K562 (cell line): ENCODE data around the gene TMEM150A. TPM values are rescaled to one million over a fixed set of nuclear protein-coding genes. Genes with fewer than 3 reads are reported as not detected.

Experiments
- BRCA1 ChIP-seq, 2 experiments: fragments of 450-650 bp in 1 of 2; sonication (generic) in 1 of 2; formaldehyde crosslinking in 1 of 2; IDR thresholded peaks; 2 replicates each; pipeline versions ENCODE4 v1.5.0 to v1.6.1; 2017 to 2020; ENCODE audit warnings: mild to moderate bottlenecking in 1 of 2, missing genetic modification reagents in 1 of 2
- CBX1 ChIP-seq: sonication (generic); IDR thresholded peaks from 2 replicates; pipeline ENCODE4 v1.6.1; 2016; ENCODE audit warnings: antibody characterized with exemption, low read depth, mild to moderate bottlenecking
- CREB1 ChIP-seq, 2 experiments: sonication (generic) in 1 of 2; formaldehyde crosslinking in 1 of 2; IDR thresholded peaks; 2 replicates each; pipeline versions ENCODE4 v1.6.1 to v1.8.0; 2012 to 2022; ENCODE audit warnings: inconsistent platforms in 1 of 2, mild to moderate bottlenecking in 1 of 2, missing genetic modification reagents in 1 of 2, moderate library complexity in 1 of 2
- KAT8 ChIP-seq: fragments of 450-650 bp; IDR thresholded peaks from 2 replicates; pipeline ENCODE4 v1.6.1; 2016; ENCODE audit warnings: low read depth, mild to moderate bottlenecking
- TAF7 ChIP-seq: fragments of 450-650 bp; IDR thresholded peaks from 2 replicates; pipeline ENCODE4 v1.6.1; 2016; ENCODE audit warnings: missing genetic modification characterization, missing compliant biosample characterization
- XRCC3 ChIP-seq: fragments of 450-650 bp; IDR thresholded peaks from 2 replicates; pipeline ENCODE4 v1.6.1; 2017; ENCODE audit warnings: mild to moderate bottlenecking, moderate library complexity
- XRCC5 ChIP-seq: fragments of 200-400 bp; formaldehyde crosslinking; IDR thresholded peaks from 2 replicates; pipeline ENCODE4 v1.6.1; 2017; ENCODE audit warnings: low read depth, mild to moderate bottlenecking, low read length
- ZNF3 ChIP-seq: fragments of 250-450 bp; sonication (Bioruptor Pico); IDR thresholded peaks from 2 replicates; pipeline ENCODE4 v1.5.0; 2021; ENCODE audit warnings: mild to moderate bottlenecking, moderate library complexity
- ZNF444 ChIP-seq: fragments of 250-450 bp; sonication (Bioruptor Pico); IDR thresholded peaks from 2 replicates; pipeline ENCODE4 v1.4.0; 2020; ENCODE audit warnings: mild to moderate bottlenecking, moderate library complexity
- polyA plus RNA-seq, 8 experiments: library from polyadenylated mRNA; depleted of rRNA in 4 of 8; stranded (reverse) in 5 of 8; unstranded in 3 of 8; fragments of >200 nt; fragmentation: Nextera tagmentation in 2 of 8; fragmentation: Illumina TruSeq in 1 of 8; extraction: Ambion mirVana in 2 of 8; extraction: Trizol in 1 of 8; gene quantifications; 2 replicates each; pipeline versions ENCODE4 v1.2.1 to v1.2.3, GENCODE V29; 2011 to 2014; ENCODE audit warnings: inconsistent platforms in 1 of 8, missing spikeins in 1 of 8
- total RNA-seq, 7 experiments: library from RNA; depleted of rRNA in 6 of 7; stranded (reverse); fragments of >200 nt in 6 of 7; fragmentation: Illumina TruSeq in 2 of 7; extraction: Trizol in 2 of 7; gene quantifications; 2 replicates each; pipeline versions ENCODE4 v1.2.1 to v1.2.3, GENCODE V29; 2011 to 2021; ENCODE audit warnings: low replicate concordance in 1 of 7
- TF ChIP-seq, protein P1 (sequence below): fragments of 450-650 bp; IDR thresholded peaks from 2 replicates; pipeline ENCODE4 v1.6.1; 2016; ENCODE audit warnings: mild to moderate bottlenecking, moderate library complexity
- TF ChIP-seq, protein P2 (sequence below): fragments of 450-650 bp; formaldehyde crosslinking; IDR thresholded peaks from 2 replicates; pipeline ENCODE4 v1.4.0; 2022; ENCODE audit warnings: missing genetic modification characterization
- TF ChIP-seq, protein P3 (sequence below), 2 experiments: IDR thresholded peaks; 2 replicates each; pipeline ENCODE4 v1.6.1; 2011; ENCODE audit warnings: borderline replicate concordance in 1 of 2, control low read depth in 1 of 2, low read depth in 1 of 2, low read length in 1 of 2, mild to moderate bottlenecking in 1 of 2, mixed read lengths in 1 of 2, moderate library complexity in 1 of 2; ENCODE audit not compliant: insufficient read depth in 1 of 2, insufficient read length in 1 of 2, poor library complexity in 1 of 2, severe bottlenecking in 1 of 2; ENCODE audit errors: extremely low read depth in 1 of 2

The TMEM150A gene
- total and polyA plus RNA-seq, 9 of the 15 experiments (the other 6 are each of a cell fraction or from before 2014, with no cell fraction given), result 3.9 to 17.1 (median 8.4) TPM

- TF ChIP-seq, protein P1, sequence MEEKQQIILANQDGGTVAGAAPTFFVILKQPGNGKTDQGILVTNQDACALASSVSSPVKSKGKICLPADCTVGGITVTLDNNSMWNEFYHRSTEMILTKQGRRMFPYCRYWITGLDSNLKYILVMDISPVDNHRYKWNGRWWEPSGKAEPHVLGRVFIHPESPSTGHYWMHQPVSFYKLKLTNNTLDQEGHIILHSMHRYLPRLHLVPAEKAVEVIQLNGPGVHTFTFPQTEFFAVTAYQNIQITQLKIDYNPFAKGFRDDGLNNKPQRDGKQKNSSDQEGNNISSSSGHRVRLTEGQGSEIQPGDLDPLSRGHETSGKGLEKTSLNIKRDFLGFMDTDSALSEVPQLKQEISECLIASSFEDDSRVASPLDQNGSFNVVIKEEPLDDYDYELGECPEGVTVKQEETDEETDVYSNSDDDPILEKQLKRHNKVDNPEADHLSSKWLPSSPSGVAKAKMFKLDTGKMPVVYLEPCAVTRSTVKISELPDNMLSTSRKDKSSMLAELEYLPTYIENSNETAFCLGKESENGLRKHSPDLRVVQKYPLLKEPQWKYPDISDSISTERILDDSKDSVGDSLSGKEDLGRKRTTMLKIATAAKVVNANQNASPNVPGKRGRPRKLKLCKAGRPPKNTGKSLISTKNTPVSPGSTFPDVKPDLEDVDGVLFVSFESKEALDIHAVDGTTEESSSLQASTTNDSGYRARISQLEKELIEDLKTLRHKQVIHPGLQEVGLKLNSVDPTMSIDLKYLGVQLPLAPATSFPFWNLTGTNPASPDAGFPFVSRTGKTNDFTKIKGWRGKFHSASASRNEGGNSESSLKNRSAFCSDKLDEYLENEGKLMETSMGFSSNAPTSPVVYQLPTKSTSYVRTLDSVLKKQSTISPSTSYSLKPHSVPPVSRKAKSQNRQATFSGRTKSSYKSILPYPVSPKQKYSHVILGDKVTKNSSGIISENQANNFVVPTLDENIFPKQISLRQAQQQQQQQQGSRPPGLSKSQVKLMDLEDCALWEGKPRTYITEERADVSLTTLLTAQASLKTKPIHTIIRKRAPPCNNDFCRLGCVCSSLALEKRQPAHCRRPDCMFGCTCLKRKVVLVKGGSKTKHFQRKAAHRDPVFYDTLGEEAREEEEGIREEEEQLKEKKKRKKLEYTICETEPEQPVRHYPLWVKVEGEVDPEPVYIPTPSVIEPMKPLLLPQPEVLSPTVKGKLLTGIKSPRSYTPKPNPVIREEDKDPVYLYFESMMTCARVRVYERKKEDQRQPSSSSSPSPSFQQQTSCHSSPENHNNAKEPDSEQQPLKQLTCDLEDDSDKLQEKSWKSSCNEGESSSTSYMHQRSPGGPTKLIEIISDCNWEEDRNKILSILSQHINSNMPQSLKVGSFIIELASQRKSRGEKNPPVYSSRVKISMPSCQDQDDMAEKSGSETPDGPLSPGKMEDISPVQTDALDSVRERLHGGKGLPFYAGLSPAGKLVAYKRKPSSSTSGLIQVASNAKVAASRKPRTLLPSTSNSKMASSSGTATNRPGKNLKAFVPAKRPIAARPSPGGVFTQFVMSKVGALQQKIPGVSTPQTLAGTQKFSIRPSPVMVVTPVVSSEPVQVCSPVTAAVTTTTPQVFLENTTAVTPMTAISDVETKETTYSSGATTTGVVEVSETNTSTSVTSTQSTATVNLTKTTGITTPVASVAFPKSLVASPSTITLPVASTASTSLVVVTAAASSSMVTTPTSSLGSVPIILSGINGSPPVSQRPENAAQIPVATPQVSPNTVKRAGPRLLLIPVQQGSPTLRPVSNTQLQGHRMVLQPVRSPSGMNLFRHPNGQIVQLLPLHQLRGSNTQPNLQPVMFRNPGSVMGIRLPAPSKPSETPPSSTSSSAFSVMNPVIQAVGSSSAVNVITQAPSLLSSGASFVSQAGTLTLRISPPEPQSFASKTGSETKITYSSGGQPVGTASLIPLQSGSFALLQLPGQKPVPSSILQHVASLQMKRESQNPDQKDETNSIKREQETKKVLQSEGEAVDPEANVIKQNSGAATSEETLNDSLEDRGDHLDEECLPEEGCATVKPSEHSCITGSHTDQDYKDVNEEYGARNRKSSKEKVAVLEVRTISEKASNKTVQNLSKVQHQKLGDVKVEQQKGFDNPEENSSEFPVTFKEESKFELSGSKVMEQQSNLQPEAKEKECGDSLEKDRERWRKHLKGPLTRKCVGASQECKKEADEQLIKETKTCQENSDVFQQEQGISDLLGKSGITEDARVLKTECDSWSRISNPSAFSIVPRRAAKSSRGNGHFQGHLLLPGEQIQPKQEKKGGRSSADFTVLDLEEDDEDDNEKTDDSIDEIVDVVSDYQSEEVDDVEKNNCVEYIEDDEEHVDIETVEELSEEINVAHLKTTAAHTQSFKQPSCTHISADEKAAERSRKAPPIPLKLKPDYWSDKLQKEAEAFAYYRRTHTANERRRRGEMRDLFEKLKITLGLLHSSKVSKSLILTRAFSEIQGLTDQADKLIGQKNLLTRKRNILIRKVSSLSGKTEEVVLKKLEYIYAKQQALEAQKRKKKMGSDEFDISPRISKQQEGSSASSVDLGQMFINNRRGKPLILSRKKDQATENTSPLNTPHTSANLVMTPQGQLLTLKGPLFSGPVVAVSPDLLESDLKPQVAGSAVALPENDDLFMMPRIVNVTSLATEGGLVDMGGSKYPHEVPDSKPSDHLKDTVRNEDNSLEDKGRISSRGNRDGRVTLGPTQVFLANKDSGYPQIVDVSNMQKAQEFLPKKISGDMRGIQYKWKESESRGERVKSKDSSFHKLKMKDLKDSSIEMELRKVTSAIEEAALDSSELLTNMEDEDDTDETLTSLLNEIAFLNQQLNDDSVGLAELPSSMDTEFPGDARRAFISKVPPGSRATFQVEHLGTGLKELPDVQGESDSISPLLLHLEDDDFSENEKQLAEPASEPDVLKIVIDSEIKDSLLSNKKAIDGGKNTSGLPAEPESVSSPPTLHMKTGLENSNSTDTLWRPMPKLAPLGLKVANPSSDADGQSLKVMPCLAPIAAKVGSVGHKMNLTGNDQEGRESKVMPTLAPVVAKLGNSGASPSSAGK, result no peak
- TF ChIP-seq, protein P2, sequence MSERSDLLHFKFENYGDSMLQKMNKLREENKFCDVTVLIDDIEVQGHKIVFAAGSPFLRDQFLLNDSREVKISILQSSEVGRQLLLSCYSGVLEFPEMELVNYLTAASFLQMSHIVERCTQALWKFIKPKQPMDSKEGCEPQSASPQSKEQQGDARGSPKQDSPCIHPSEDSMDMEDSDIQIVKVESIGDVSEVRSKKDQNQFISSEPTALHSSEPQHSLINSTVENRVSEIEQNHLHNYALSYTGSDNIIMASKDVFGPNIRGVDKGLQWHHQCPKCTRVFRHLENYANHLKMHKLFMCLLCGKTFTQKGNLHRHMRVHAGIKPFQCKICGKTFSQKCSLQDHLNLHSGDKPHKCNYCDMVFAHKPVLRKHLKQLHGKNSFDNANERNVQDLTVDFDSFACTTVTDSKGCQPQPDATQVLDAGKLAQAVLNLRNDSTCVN, result no peak; the same call in 1 of the 2 replicates
- TF ChIP-seq CBX1, result no peak
- TF ChIP-seq CREB1 (IDR thresholded peaks at IDR 0.05), result no peak
- TF ChIP-seq CREB1 (CRISPR knock-in tag; IDR thresholded peaks at IDR 0.05), result peak; percentile 21; the same call in 1 of the 2 replicates
- no peak for TF ChIP-seq BRCA1 (IDR thresholded peaks at IDR 0.05)
- TF ChIP-seq BRCA1 (CRISPR knock-in tag; IDR thresholded peaks at IDR 0.05), result no peak
- no peak for TF ChIP-seq KAT8
- TF ChIP-seq XRCC5, result peak; percentile 34; the same call in 1 of the 2 replicates
- TF ChIP-seq XRCC3, result no peak
- TF ChIP-seq ZNF3, result no peak
- TF ChIP-seq, protein P3, sequence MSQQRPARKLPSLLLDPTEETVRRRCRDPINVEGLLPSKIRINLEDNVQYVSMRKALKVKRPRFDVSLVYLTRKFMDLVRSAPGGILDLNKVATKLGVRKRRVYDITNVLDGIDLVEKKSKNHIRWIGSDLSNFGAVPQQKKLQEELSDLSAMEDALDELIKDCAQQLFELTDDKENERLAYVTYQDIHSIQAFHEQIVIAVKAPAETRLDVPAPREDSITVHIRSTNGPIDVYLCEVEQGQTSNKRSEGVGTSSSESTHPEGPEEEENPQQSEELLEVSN (IDR thresholded peaks at IDR 0.05; ENCODE audit: borderline replicate concordance in 1 of 2, extremely low read depth in 1 of 2, insufficient read depth in 1 of 2, insufficient read length in 1 of 2, low read depth in 1 of 2, low read length in 1 of 2, poor library complexity in 1 of 2, severe bottlenecking in 1 of 2), result no peak
- TF ChIP-seq TAF7, result no peak
- no peak for TF ChIP-seq ZNF444
These were observed 17.4 kb downstream of the TMEM150A start (continued) for GRCh38 chr2:85584857-85585780.
